ENCODE measurements around the gene DERA. TPM values are rescaled to one million over a fixed set of nuclear protein-coding genes. Genes with fewer than 3 reads are reported as not detected.
"Not testable (repeated sequence)": the region's sequence is repeated elsewhere in the genome, so short reads cannot be mapped to it uniquely, and the experiment has no call there.

The DERA gene
- total and polyA plus RNA-seq, 11 donors: 19.0 to 44.3 (median 23.8) TPM

- Histone ChIP-seq H3K4me3 (no peak overlapping the region), H3K36me3 (peaks cover 0 to 85% (median 59%) of the 10 kb centered on the region in 9 donors), H3K27me3 (no peaks in the 10 kb centered on the region), H3K9me3 (no peaks in the 10 kb centered on the region), H3K27ac (no peak overlapping the region), H3K4me1 (no peaks in the 10 kb centered on the region)
- no peak for TF ChIP-seq POLR2A (IDR thresholded peaks at IDR 0.05)
- no peak for TF ChIP-seq CTCF (IDR thresholded peaks at IDR 0.05)
- WGBS, 4 donors: 90 to 97% (median 95%) methylated on average over 1 of the region's 1 CpG
- intact Hi-C loops (cut with DNase I): no loop called here
- DNase-seq (no peak), ATAC-seq (no peak)
These were observed 52.1 kb downstream of the DERA start for GRCh38 chr12:15963271-15963670.

GRCh38 chr12:15966426-15966825, 55.3 kb downstream of the DERA start:
- H3K4me3 ChIP-seq: no peak overlapping the region
- no peak for DNase-seq
- ATAC-seq: no peak
- intact Hi-C loops (cut with DNase I): no loop called here
- TF ChIP-seq CTCF (IDR thresholded peaks at IDR 0.05) (no peak), POLR2A (IDR thresholded peaks at IDR 0.05) (no peak)
- H3K4me1 ChIP-seq: no peaks in the 10 kb centered on the region
- 88 to 97% (median 94%) methylated on average over 1 of the region's 1 CpG for WGBS, 4 donors
- peaks cover 0 to 76% (median 36%) of the 10 kb centered on the region in 9 donors for H3K36me3 ChIP-seq
- H3K9me3 ChIP-seq: no peaks in the 10 kb centered on the region
- no peak overlapping the region for H3K27ac ChIP-seq
- H3K27me3 ChIP-seq: no peaks in the 10 kb centered on the region

- H3K27ac ChIP-seq; H3K9me3 ChIP-seq; ATAC-seq; DNase-seq; H3K27me3 ChIP-seq; intact Hi-C loops (cut with DNase I); H3K4me3 ChIP-seq; H3K4me1 ChIP-seq: not testable (repeated sequence)
- WGBS, 4 donors: 96 to 99% (median 98%) methylated on average over 3 of the region's 3 CpGs
- H3K36me3 ChIP-seq: peaks cover 0 to 74% (median 30%) of the 10 kb centered on the region in 9 donors
These were observed 55.9 kb downstream of the DERA start for GRCh38 chr12:15967053-15967452.

GRCh38 chr12:15971211-15971610, 60.1 kb downstream of the DERA start:
- intact Hi-C loops (cut with DNase I): no loop called here

More at GRCh38 chr12:15971211-15971610, 60.1 kb downstream of the DERA start:
- no peaks in the 10 kb centered on the region for H3K4me1 ChIP-seq
- TF ChIP-seq CTCF (IDR thresholded peaks at IDR 0.05) (no peak), POLR2A (IDR thresholded peaks at IDR 0.05) (no peak)
- H3K9me3 ChIP-seq: no peaks in the 10 kb centered on the region
- ATAC-seq (no peak), DNase-seq (no peak)
- H3K36me3 ChIP-seq: peaks cover 0 to 46% (median 12%) of the 10 kb centered on the region in 9 donors
- no peak overlapping the region for H3K4me3 ChIP-seq
- no peaks in the 10 kb centered on the region for H3K27me3 ChIP-seq
- 69 to 86% (median 75%) methylated on average over 3 of the region's 3 CpGs for WGBS, 4 donors
- no peak overlapping the region for H3K27ac ChIP-seq
